WTC11 (cell line): ENCODE results near the gene AGBL4. TPM values are rescaled to one million over a fixed set of nuclear protein-coding genes. Genes with fewer than 3 reads are reported as not detected.

Experiments
- ATAC-seq: fragments of 200-7000 bp; cut with Tn5 transposase; 2 replicates; pipeline ENCODE4 v1.10.0; 2021; ENCODE audit warnings: mild to moderate bottlenecking, moderate library complexity
- CTCF ChIA-PET: fragments of 300-600 bp; sonication (Branson Sonifier 250); formaldehyde crosslinking; loops from one replicate; lab custom pipeline; 2021; ENCODE audit warnings: antibody characterized with exemption; lab: Charles Lee
- POLR2A ChIA-PET: fragments of 350-600 bp; sonication (Branson Sonifier 250); formaldehyde crosslinking; loops from one replicate; lab custom pipeline; 2021; ENCODE audit warnings: antibody characterized with exemption; lab: Charles Lee
- DNase-seq: peaks from one replicate; pipeline ENCODE4 v3.0.0; 2021; ENCODE audit warnings: low spot score
- H3K27ac Mint-ChIP-seq: 2 replicates; pipeline ENCODE4 v1.8.0; 2021; ENCODE audit warnings: mixed read lengths
- H3K27me3 Mint-ChIP-seq: 2 replicates; pipeline ENCODE4 v1.8.0; 2021; ENCODE audit warnings: low read depth, mild to moderate bottlenecking, moderate library complexity, mixed read lengths
- H3K36me3 Mint-ChIP-seq: 2 replicates; pipeline ENCODE4 v1.8.0; 2021; ENCODE audit warnings: mixed read lengths
- H3K4me1 Mint-ChIP-seq: 2 replicates; pipeline ENCODE4 v1.8.0; 2022; ENCODE audit warnings: mixed read lengths
- H3K4me3 Mint-ChIP-seq: 2 replicates; pipeline ENCODE4 v1.8.0; 2021; ENCODE audit warnings: mild to moderate bottlenecking, moderate library complexity, mixed read lengths
- H3K9me3 Mint-ChIP-seq: 2 replicates; pipeline ENCODE4 v1.8.0; 2021; ENCODE audit warnings: mixed read lengths
- ATF6 ChIP-seq: sonication (generic); formaldehyde crosslinking; IDR thresholded peaks from 2 replicates; pipeline ENCODE4 v1.8.1; 2023; ENCODE audit warnings: mild to moderate bottlenecking, missing genetic modification reagents
- ESRRA ChIP-seq: sonication (generic); formaldehyde crosslinking; IDR thresholded peaks from 2 replicates; pipeline ENCODE4 v1.8.1; 2022; ENCODE audit warnings: mild to moderate bottlenecking, missing genetic modification reagents, borderline replicate concordance
- HMGA2 ChIP-seq: fragments of 250-450 bp; sonication (Bioruptor Pico); IDR thresholded peaks from 2 replicates; pipeline ENCODE4 v1.4.0; 2021; ENCODE audit warnings: mild to moderate bottlenecking, moderate library complexity
- KAT7 ChIP-seq: sonication (generic); formaldehyde crosslinking; IDR thresholded peaks from 2 replicates; pipeline ENCODE4 v1.8.1; 2023; ENCODE audit warnings: missing genetic modification reagents, mild to moderate bottlenecking, borderline replicate concordance
- MYBL2 ChIP-seq: sonication (generic); formaldehyde crosslinking; IDR thresholded peaks from 2 replicates; pipeline ENCODE4 v1.8.1; 2023; ENCODE audit warnings: mild to moderate bottlenecking, moderate library complexity, missing genetic modification reagents
- NR2C2 ChIP-seq: sonication (generic); formaldehyde crosslinking; IDR thresholded peaks from 2 replicates; pipeline ENCODE4 v1.8.0; 2022; ENCODE audit warnings: mild to moderate bottlenecking, missing genetic modification reagents
- RORB ChIP-seq: fragments of 250-450 bp; sonication (Bioruptor Pico); IDR thresholded peaks from 2 replicates; pipeline ENCODE4 v1.9.0; 2021; ENCODE audit warnings: mild to moderate bottlenecking
- ZNF219 ChIP-seq: sonication (generic); formaldehyde crosslinking; IDR thresholded peaks from 2 replicates; pipeline ENCODE4 v1.8.0; 2023; ENCODE audit warnings: missing genetic modification reagents, mild to moderate bottlenecking, borderline replicate concordance
- total RNA-seq: library from RNA; stranded (reverse); gene quantifications from 3 replicates; pipeline ENCODE4 v1.2.3, GENCODE V29; 2021
- TF ChIP-seq, protein P1 (sequence below): fragments of 250-450 bp; sonication (Bioruptor Pico); IDR thresholded peaks from 2 replicates; pipeline ENCODE4 v1.9.0; 2021; ENCODE audit warnings: mild to moderate bottlenecking, borderline replicate concordance
- TF ChIP-seq, protein P2 (sequence below): sonication (generic); formaldehyde crosslinking; IDR thresholded peaks from 2 replicates; pipeline ENCODE4 v1.8.0; 2022; ENCODE audit warnings: mild to moderate bottlenecking, missing genetic modification reagents
- TF ChIP-seq, protein P3 (sequence below): fragments of 250-450 bp; sonication (Bioruptor Pico); IDR thresholded peaks from 2 replicates; pipeline ENCODE4 v1.9.0; 2021; ENCODE audit warnings: mild to moderate bottlenecking
- TF ChIP-seq, protein P4 (sequence below): sonication (generic); formaldehyde crosslinking; IDR thresholded peaks from 2 replicates; pipeline ENCODE4 v1.8.1; 2022; ENCODE audit warnings: mild to moderate bottlenecking, moderate library complexity, missing genetic modification reagents

The AGBL4 gene
- total RNA-seq, 1 experiment from 2014 or later: 0.87 TPM

DNA sequence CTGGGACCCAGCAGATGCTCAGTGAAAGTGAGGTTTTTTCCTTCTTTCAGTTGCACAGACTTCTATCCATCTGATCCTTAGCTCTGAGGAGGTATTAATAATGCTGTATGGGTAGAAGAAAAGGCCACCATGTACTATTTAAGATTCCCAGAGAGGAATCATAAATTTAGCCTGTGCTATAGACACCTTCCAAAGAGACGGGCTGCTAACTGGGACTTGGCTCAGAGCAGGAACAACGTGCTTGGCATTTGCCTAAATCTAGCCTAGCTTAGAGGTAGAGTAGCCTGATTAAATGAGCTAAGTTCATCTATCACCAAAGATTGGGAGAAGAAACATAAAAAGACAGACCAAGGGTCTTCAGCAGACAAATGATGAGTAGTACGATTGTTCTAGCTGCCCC is 1070.1 kb downstream of the AGBL4 start (continued):
- no peak for TF ChIP-seq ZNF219

- no peaks in the 10 kb centered on the region for H3K9me3 Mint-ChIP-seq
- DNase-seq (no peak), ATAC-seq (no peak)
- peaks cover 5% of the 10 kb centered on the region for H3K4me1 Mint-ChIP-seq
- ChIA-PET CTCF (no interaction called here), POLR2A (no interaction called here)
- no peak overlapping the region for H3K27ac Mint-ChIP-seq
- H3K27me3 Mint-ChIP-seq: no peaks in the 10 kb centered on the region; the same call in 1 of the 2 replicates
- no peaks in the 10 kb centered on the region for H3K36me3 Mint-ChIP-seq
- TF ChIP-seq KAT7 (CRISPR knock-in tag) (no peak), MYBL2 (CRISPR knock-in tag) (no peak), ESRRA (CRISPR knock-in tag) (no peak), HMGA2 (CRISPR knock-in tag) (no peak), NR2C2 (CRISPR knock-in tag) (no peak), ATF6 (CRISPR knock-in tag) (no peak), RORB (CRISPR knock-in tag) (no peak)
- TF ChIP-seq, protein P1, sequence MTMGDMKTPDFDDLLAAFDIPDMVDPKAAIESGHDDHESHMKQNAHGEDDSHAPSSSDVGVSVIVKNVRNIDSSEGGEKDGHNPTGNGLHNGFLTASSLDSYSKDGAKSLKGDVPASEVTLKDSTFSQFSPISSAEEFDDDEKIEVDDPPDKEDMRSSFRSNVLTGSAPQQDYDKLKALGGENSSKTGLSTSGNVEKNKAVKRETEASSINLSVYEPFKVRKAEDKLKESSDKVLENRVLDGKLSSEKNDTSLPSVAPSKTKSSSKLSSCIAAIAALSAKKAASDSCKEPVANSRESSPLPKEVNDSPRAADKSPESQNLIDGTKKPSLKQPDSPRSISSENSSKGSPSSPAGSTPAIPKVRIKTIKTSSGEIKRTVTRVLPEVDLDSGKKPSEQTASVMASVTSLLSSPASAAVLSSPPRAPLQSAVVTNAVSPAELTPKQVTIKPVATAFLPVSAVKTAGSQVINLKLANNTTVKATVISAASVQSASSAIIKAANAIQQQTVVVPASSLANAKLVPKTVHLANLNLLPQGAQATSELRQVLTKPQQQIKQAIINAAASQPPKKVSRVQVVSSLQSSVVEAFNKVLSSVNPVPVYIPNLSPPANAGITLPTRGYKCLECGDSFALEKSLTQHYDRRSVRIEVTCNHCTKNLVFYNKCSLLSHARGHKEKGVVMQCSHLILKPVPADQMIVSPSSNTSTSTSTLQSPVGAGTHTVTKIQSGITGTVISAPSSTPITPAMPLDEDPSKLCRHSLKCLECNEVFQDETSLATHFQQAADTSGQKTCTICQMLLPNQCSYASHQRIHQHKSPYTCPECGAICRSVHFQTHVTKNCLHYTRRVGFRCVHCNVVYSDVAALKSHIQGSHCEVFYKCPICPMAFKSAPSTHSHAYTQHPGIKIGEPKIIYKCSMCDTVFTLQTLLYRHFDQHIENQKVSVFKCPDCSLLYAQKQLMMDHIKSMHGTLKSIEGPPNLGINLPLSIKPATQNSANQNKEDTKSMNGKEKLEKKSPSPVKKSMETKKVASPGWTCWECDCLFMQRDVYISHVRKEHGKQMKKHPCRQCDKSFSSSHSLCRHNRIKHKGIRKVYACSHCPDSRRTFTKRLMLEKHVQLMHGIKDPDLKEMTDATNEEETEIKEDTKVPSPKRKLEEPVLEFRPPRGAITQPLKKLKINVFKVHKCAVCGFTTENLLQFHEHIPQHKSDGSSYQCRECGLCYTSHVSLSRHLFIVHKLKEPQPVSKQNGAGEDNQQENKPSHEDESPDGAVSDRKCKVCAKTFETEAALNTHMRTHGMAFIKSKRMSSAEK: no peak
- TF ChIP-seq, protein P2, sequence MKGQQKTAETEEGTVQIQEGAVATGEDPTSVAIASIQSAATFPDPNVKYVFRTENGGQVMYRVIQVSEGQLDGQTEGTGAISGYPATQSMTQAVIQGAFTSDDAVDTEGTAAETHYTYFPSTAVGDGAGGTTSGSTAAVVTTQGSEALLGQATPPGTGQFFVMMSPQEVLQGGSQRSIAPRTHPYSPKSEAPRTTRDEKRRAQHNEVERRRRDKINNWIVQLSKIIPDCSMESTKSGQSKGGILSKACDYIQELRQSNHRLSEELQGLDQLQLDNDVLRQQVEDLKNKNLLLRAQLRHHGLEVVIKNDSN (CRISPR knock-in tag): no peak
- TF ChIP-seq, protein P3, sequence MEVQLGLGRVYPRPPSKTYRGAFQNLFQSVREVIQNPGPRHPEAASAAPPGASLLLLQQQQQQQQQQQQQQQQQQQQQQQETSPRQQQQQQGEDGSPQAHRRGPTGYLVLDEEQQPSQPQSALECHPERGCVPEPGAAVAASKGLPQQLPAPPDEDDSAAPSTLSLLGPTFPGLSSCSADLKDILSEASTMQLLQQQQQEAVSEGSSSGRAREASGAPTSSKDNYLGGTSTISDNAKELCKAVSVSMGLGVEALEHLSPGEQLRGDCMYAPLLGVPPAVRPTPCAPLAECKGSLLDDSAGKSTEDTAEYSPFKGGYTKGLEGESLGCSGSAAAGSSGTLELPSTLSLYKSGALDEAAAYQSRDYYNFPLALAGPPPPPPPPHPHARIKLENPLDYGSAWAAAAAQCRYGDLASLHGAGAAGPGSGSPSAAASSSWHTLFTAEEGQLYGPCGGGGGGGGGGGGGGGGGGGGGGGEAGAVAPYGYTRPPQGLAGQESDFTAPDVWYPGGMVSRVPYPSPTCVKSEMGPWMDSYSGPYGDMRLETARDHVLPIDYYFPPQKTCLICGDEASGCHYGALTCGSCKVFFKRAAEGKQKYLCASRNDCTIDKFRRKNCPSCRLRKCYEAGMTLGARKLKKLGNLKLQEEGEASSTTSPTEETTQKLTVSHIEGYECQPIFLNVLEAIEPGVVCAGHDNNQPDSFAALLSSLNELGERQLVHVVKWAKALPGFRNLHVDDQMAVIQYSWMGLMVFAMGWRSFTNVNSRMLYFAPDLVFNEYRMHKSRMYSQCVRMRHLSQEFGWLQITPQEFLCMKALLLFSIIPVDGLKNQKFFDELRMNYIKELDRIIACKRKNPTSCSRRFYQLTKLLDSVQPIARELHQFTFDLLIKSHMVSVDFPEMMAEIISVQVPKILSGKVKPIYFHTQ (CRISPR knock-in tag): no peak
- TF ChIP-seq, protein P4, sequence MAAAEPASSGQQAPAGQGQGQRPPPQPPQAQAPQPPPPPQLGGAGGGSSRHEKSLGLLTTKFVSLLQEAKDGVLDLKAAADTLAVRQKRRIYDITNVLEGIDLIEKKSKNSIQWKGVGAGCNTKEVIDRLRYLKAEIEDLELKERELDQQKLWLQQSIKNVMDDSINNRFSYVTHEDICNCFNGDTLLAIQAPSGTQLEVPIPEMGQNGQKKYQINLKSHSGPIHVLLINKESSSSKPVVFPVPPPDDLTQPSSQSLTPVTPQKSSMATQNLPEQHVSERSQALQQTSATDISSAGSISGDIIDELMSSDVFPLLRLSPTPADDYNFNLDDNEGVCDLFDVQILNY: no peak
- TF ChIP-seq, all 79 proteins: peak for 0
- no peak overlapping the region for H3K4me3 Mint-ChIP-seq
Observed at GRCh38 chr1:48948562-48948961, 1075.2 kb downstream of the AGBL4 start.
